GM12865 (cell line): ENCODE results near the gene MCAT.
"Not testable (repeated sequence)": the region's sequence is repeated elsewhere in the genome, so short reads cannot be mapped to it uniquely, and the experiment has no call there.

Experiments
- DNase-seq: peaks from one replicate; pipeline ENCODE4 v3.0.0; 2010; ENCODE audit warnings: low read depth
- H3K4me3 ChIP-seq: 2 replicates; pipeline ENCODE4 v1.5.1; 2011; ENCODE audit warnings: mild to moderate bottlenecking, low read depth, low read length, control low read depth
- CTCF ChIP-seq: IDR thresholded peaks from 2 replicates; pipeline ENCODE4 v1.5.1; 2011; ENCODE audit warnings: low read length, control low read depth, low read depth, inconsistent platforms; ENCODE audit not compliant: insufficient read depth; ENCODE audit errors: missing control alignments

Gene MCAT

GRCh38 chr22:43147821-43148220 is 4.6 kb upstream of the MCAT start:
- peak; percentile 75 for DNase-seq
- TF ChIP-seq CTCF: no peak
- no peak overlapping the region for H3K4me3 ChIP-seq

GRCh38 chr22:43146332-43146731 is 3.1 kb upstream of the MCAT start:
- H3K4me3 ChIP-seq, DNase-seq: not testable (repeated sequence)

DNA sequence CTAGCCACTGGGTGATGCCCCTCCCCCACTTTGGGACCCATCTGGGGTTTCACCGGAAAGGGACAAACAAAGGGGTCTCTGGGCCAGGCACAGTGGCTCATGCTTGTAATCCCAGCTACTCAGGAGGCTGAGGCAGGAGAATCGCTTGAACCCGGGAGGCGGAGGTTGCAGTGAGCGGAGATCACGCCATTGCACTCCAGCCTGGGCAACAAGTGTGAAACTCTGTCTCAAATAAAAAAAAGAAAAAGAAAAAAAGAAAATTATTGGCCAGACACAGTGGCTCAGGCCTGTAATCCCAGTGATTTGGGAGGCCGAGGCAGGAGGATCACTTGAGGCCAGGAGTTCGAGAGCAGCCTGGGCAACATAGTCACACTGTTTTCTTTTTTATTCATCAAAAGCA is 2.2 kb upstream of the MCAT start:
- H3K4me3 ChIP-seq, DNase-seq: not testable (repeated sequence)

- no peak for TF ChIP-seq CTCF
- DNase-seq: no peak
- no peak overlapping the region for H3K4me3 ChIP-seq
These were observed 1.8 kb upstream of the MCAT start for GRCh38 chr22:43144949-43145348.

DNA sequence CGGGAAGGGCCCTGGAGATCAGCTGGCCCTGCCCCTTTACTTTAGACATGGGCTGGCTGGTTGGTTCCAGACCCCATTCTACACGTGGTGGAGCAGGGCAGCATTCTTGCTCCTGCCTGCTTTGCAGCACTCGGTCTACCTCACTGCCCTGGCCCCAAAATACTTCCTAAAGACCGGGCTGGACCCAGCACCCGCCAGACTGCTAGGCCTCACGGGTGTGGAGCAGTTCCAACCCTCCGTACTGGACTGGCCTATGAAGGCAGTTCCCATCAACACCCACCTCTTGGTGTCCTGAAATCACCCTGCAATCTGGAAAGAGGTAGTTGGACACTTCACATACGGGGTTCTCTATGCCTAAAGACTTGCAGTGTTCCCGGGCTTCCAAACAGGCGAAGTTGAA is 6.4 kb downstream of the MCAT start:
- TF ChIP-seq CTCF: no peak
- DNase-seq: no peak

GRCh38 chr22:43136255-43136654 is 6.9 kb downstream of the MCAT start:
- no peak overlapping the region for H3K4me3 ChIP-seq
- peak; percentile 68 for DNase-seq
- peak; percentile 86 for TF ChIP-seq CTCF

More for the DNA sequence above, 6.4 kb downstream of the MCAT start:
- no peak overlapping the region for H3K4me3 ChIP-seq

GRCh38 chr22:43135565-43135964 is 7.6 kb downstream of the MCAT start:
- H3K4me3 ChIP-seq: no peak overlapping the region
- no peak for DNase-seq
- TF ChIP-seq CTCF: no peak

GRCh38 chr22:43134553-43134952 is 8.6 kb downstream of the MCAT start:
- TF ChIP-seq CTCF: no peak
- no peak for DNase-seq
- H3K4me3 ChIP-seq: no peak overlapping the region
